ENCODE measurements around the gene NKG7. TPM values are rescaled to one million over a fixed set of nuclear protein-coding genes. Genes with fewer than 3 reads are reported as not detected.

NKG7 gene
- total and polyA plus RNA-seq, 11 donors, result 1.0 to 31.2 (median 2.4) TPM; not detected in 2

GRCh38 chr19:51377422-51377821 is 5.0 kb upstream of the NKG7 start:
- ATAC-seq (no peak), DNase-seq (no peak)
- Histone ChIP-seq H3K9me3 (peaks cover 0 to 7% (median 0%) of the 10 kb centered on the region in 12 donors), H3K36me3 (no peaks in the 10 kb centered on the region), H3K27ac (no peak overlapping the region), H3K4me1 (peaks cover 0 to 15% (median 0%) of the 10 kb centered on the region in 12 donors), H3K27me3 (no peaks in the 10 kb centered on the region), H3K4me3 (no peak overlapping the region)
- TF ChIP-seq CTCF (IDR thresholded peaks at IDR 0.05) (no peak), POLR2A (IDR thresholded peaks at IDR 0.05) (no peak)
- 77 to 85% (median 78%) methylated on average over 2 of the region's 2 CpGs for whole genome bisulfite sequencing, 4 donors
- intact Hi-C loops (cut with DNase I), result no loop called here

DNA sequence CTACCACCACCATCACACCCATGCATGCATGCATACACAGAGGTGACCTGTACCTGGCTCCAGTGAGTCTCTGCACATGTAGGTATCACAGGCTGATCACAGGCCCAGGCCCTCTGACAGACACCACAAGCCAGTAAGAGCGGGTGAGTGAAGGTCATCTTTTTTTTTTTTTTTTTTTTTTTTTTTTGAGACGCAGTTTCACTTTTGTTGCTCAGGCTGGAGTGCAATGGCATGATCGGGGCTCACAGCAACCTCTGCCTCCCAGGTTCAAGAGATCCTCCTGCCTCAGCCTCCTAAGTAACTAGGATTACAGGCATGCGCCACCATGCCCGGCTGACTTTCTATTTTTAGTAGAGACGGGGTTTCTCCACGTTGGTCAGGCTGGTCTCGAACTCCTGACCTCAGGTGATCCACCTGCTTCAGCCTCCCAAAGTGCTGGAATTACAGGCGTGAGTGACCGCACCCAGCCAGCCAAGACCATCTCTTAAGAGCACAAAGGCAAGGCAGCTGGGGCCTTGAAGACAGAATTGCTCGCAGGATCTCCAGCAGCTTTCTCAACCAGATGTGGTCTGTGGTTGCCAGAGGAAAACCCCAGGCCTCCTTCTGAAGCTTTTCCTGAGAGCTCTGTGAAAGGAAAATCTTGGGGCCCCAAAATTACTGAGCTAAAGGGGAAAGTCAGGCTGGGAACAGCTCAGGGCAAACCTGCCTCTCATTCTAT is 3.2 kb upstream of the NKG7 start:
- intact Hi-C loops (cut with DNase I), result no loop called here
- TF ChIP-seq CTCF (IDR thresholded peaks at IDR 0.05) (no peak), POLR2A (IDR thresholded peaks at IDR 0.05) (no peak)
- Histone ChIP-seq H3K36me3 (no peaks in the 10 kb centered on the region), H3K4me1 (peaks cover 0 to 24% (median 0%) of the 10 kb centered on the region in 12 donors), H3K4me3 (no peak overlapping the region), H3K9me3 (no peaks in the 10 kb centered on the region), H3K27ac (no peak overlapping the region), H3K27me3 (no peaks in the 10 kb centered on the region)
- ATAC-seq (no peak), DNase-seq (peak in 1 of 5 donors; percentile 24)
- WGBS, 4 donors, result 71 to 79% (median 77%) methylated on average over 10 to 11 of the region's 11 CpGs

GRCh38 chr19:51372021-51372648 is 319 bp downstream of the NKG7 start:
- intact Hi-C loops (cut with DNase I), result no loop called here
- no peak for DNase-seq
- H3K4me3 ChIP-seq, result peak overlapping the region in 2 of 12 donors; percentile 10 to 50
- TF ChIP-seq POLR2A (IDR thresholded peaks at IDR 0.05), result no peak
- TF ChIP-seq CTCF (IDR thresholded peaks at IDR 0.05), result no peak
- peaks cover 0 to 30% (median 3%) of the 10 kb centered on the region in 12 donors for H3K4me1 ChIP-seq
- no peak for ATAC-seq
- H3K36me3 ChIP-seq, result no peaks in the 10 kb centered on the region
- H3K9me3 ChIP-seq, result no peaks in the 10 kb centered on the region
- no peaks in the 10 kb centered on the region for H3K27me3 ChIP-seq
- H3K27ac ChIP-seq, result peak overlapping the region in 1 of 12 donors; percentile 83
- WGBS, 4 donors, result 83 to 88% (median 86%) methylated on average over 16 to 18 of the region's 18 CpGs

DNA sequence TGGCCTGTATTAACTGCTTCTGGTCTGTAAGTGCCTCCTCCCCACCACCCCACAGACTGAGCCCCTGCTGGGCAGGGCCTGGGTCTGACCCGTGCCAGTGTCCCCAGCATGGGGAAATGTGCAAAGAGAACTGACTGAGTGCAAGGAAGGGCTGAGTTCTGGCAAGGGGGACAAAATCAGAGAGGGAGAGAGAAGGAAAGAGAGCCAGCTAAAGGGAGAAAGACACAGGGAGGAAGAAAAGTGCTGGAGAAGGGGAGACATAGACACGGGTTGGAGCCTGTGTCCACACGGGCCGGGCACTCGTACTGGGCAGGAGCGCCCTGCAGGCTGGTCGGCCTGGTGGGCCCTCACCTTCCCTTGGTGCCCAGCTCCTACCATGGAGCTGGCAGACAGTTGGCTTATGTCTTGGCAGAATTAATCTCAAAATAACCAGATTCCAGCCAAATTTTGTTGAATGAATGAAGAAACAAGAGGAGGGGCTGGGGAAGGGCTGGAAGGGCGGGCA is 1.2 kb downstream of the NKG7 start:
- Histone ChIP-seq H3K4me3 (peak overlapping the region in 2 of 12 donors; percentile 10 to 50), H3K9me3 (no peaks in the 10 kb centered on the region), H3K36me3 (no peaks in the 10 kb centered on the region), H3K4me1 (peaks cover 0 to 30% (median 3%) of the 10 kb centered on the region in 12 donors), H3K27me3 (no peaks in the 10 kb centered on the region), H3K27ac (peak overlapping the region in 1 of 12 donors; percentile 83)
- TF ChIP-seq POLR2A (IDR thresholded peaks at IDR 0.05), result no peak
- no peak for TF ChIP-seq CTCF (IDR thresholded peaks at IDR 0.05)
- 69 to 82% (median 79%) methylated on average over 8 of the region's 8 CpGs for WGBS, 4 donors
- ATAC-seq (no peak), DNase-seq (no peak)
- intact Hi-C loops (cut with DNase I), result no loop called here
